IMR-90 (cell line): ENCODE measurements around the gene BMP10. TPM values are rescaled to one million over a fixed set of nuclear protein-coding genes. Genes with fewer than 3 reads are reported as not detected.

Source experiments
- ATAC-seq: fragments of 200-7000 bp; cut with Tn5 transposase; 2 replicates; pipeline ENCODE4 v1.9.1; 2020; ENCODE audit warnings: low read depth, mild to moderate bottlenecking, moderate library complexity
- BruUV-seq: library from RNA; stranded (reverse); fragments of 400-500 nt; replicated peaks from 2 replicates; lab custom pipeline; 2021; lab: Mats Ljungman, UMichigan
- CTCF ChIA-PET: fragments of 300-600 bp; formaldehyde crosslinking; extraction: SDS; loops from one replicate; lab custom pipeline; 2021; ENCODE audit warnings: antibody characterized with exemption; lab: Yijun Ruan, JAX
- POLR2A ChIA-PET: fragments of 300-600 bp; sonication (Branson Sonifier 250); formaldehyde crosslinking; loops from one replicate; lab custom pipeline; 2022; ENCODE audit warnings: antibody characterized with exemption; ENCODE audit not compliant: unreplicated experiment; lab: Charles Lee
- DNase-seq: peaks from one replicate; pipeline ENCODE4 v3.0.0; 2013
- H2AFZ ChIP-seq: replicated peaks from 2 replicates; pipeline ENCODE3; 2013; ENCODE audit warnings: low read length, mild to moderate bottlenecking; ENCODE audit not compliant: poor library complexity
- H2AK5ac ChIP-seq: 2 replicates; pipeline ENCODE4 v1.6.1; 2013; ENCODE audit warnings: low read depth, low read length, inconsistent platforms
- H2AK9ac ChIP-seq: replicated peaks from 2 replicates; pipeline ENCODE3; 2013; ENCODE audit warnings: mild to moderate bottlenecking, low read depth, low read length, moderate library complexity; ENCODE audit not compliant: poor library complexity
- H2BK120ac ChIP-seq: 2 replicates; pipeline ENCODE4 v1.6.1; 2013; ENCODE audit warnings: low read depth, low read length, inconsistent platforms
- H2BK15ac ChIP-seq: 3 replicates; pipeline ENCODE4 v1.6.1; 2013; ENCODE audit warnings: low read depth, low read length, inconsistent platforms
- H2BK20ac ChIP-seq: 2 replicates; pipeline ENCODE4 v1.6.1; 2013; ENCODE audit warnings: low read depth, mild to moderate bottlenecking, inconsistent platforms, low read length, moderate library complexity
- H2BK5ac ChIP-seq: 2 replicates; pipeline ENCODE4 v1.6.1; 2013; ENCODE audit warnings: mild to moderate bottlenecking, low read depth, low read length, inconsistent platforms; ENCODE audit not compliant: poor library complexity, severe bottlenecking
- H3K14ac ChIP-seq: replicated peaks from 2 replicates; pipeline ENCODE4 v1.6.1; 2013; ENCODE audit warnings: low read depth, low read length, inconsistent platforms
- H3K18ac ChIP-seq: 2 replicates; pipeline ENCODE4 v1.6.1; 2013; ENCODE audit warnings: low read depth, low read length, control low read depth
- H3K23ac ChIP-seq: 2 replicates; pipeline ENCODE4 v1.6.1; 2013; ENCODE audit warnings: low read depth, low read length, inconsistent platforms
- H3K27ac ChIP-seq: 2 replicates; pipeline ENCODE4 v1.5.1; 2013; ENCODE audit warnings: mild to moderate bottlenecking, control low read depth, low read length; ENCODE audit not compliant: insufficient read depth
- H3K27me3 ChIP-seq: 2 replicates; pipeline ENCODE4 v1.6.1; 2013; ENCODE audit warnings: low read length; ENCODE audit not compliant: control insufficient read depth, insufficient read depth
- H3K36me3 ChIP-seq: 2 replicates; pipeline ENCODE4 v1.6.1; 2013; ENCODE audit warnings: low read length, mixed read lengths; ENCODE audit not compliant: control insufficient read depth, insufficient read depth
- H3K4ac ChIP-seq: 2 replicates; pipeline ENCODE4 v1.6.1; 2013; ENCODE audit warnings: low read depth, low read length, inconsistent platforms
- H3K4me1 ChIP-seq: 2 replicates; pipeline ENCODE4 v1.6.1; 2013; ENCODE audit warnings: low read length, mixed read lengths; ENCODE audit not compliant: control insufficient read depth, insufficient read depth
- H3K4me2 ChIP-seq: 2 replicates; pipeline ENCODE4 v1.6.1; 2013; ENCODE audit warnings: low read depth, mild to moderate bottlenecking, control low read depth, low read length, moderate library complexity
- H3K4me3 ChIP-seq: 2 replicates; pipeline ENCODE4 v1.5.1; 2013; ENCODE audit warnings: low read depth, mild to moderate bottlenecking, control low read depth, low read length, moderate library complexity; ENCODE audit not compliant: insufficient read depth
- H3K56ac ChIP-seq: 2 replicates; pipeline ENCODE4 v1.6.1; 2013; ENCODE audit warnings: low read length, inconsistent platforms; ENCODE audit not compliant: insufficient read depth; ENCODE audit errors: extremely low read depth
- H3K79me1 ChIP-seq, 2 experiments: 2 replicates each; pipeline ENCODE4 v1.6.1; 2013; ENCODE audit warnings: low read length in 2 of 2, inconsistent platforms in 1 of 2, low read depth in 1 of 2
- H3K9ac ChIP-seq: 2 replicates; pipeline ENCODE4 v1.6.1; 2013; ENCODE audit warnings: low read depth, low read length, control low read depth
- H3K9me1 ChIP-seq: 2 replicates; pipeline ENCODE4 v1.6.1; 2013; ENCODE audit warnings: low read length, inconsistent platforms; ENCODE audit not compliant: insufficient read depth
- H3K9me3 ChIP-seq: 2 replicates; pipeline ENCODE4 v1.6.1; 2013; ENCODE audit warnings: low read length; ENCODE audit not compliant: control insufficient read depth, insufficient read depth
- H4K20me1 ChIP-seq: 2 replicates; pipeline ENCODE4 v1.6.1; 2013; ENCODE audit warnings: low read length, inconsistent platforms; ENCODE audit not compliant: insufficient read depth
- H4K5ac ChIP-seq: 2 replicates; pipeline ENCODE4 v1.6.1; 2013; ENCODE audit warnings: mild to moderate bottlenecking, low read depth, low read length, control low read depth
- H4K8ac ChIP-seq, 2 experiments: 2 replicates each; pipeline ENCODE4 v1.6.1; 2013; ENCODE audit warnings: low read depth in 2 of 2, low read length in 2 of 2, control low read depth in 1 of 2, inconsistent platforms in 1 of 2
- H4K91ac ChIP-seq: 2 replicates; pipeline ENCODE4 v1.6.1; 2013; ENCODE audit warnings: low read depth, low read length, inconsistent platforms; ENCODE audit not compliant: insufficient read depth
- BHLHE40 ChIP-seq: fragments of 150-350 bp; IDR thresholded peaks from 2 replicates; pipeline ENCODE4 v1.6.1; 2016; ENCODE audit warnings: mild to moderate bottlenecking, low read depth, low read length
- CEBPB ChIP-seq: IDR thresholded peaks from 2 replicates; pipeline ENCODE4 v1.6.1; 2012; ENCODE audit warnings: low read depth, low read length, improper control_type of control experiment
- CHD1 ChIP-seq: IDR thresholded peaks from 2 replicates; pipeline ENCODE4 v1.6.1; 2012; ENCODE audit warnings: low read depth, low read length, improper control_type of control experiment
- CTCF ChIP-seq: conservative IDR thresholded peaks from 2 replicates; pipeline ENCODE4 v1.5.1; 2012; ENCODE audit warnings: mild to moderate bottlenecking, low read depth, low read length, improper control_type of control experiment
- ELK1 ChIP-seq: fragments of 150-350 bp; IDR thresholded peaks from 2 replicates; pipeline ENCODE4 v1.6.1; 2016; ENCODE audit warnings: low read depth, mild to moderate bottlenecking, low read length, moderate library complexity, borderline replicate concordance
- FOS ChIP-seq: fragments of 150-350 bp; IDR thresholded peaks from 2 replicates; pipeline ENCODE4 v1.6.1; 2016; ENCODE audit warnings: low read depth, low read length
- MAFK ChIP-seq: IDR thresholded peaks from 2 replicates; pipeline ENCODE4 v1.6.1; 2012; ENCODE audit warnings: low read depth, low read length, improper control_type of control experiment
- MAZ ChIP-seq: IDR thresholded peaks from 2 replicates; pipeline ENCODE4 v1.6.1; 2012; ENCODE audit warnings: low read depth, mild to moderate bottlenecking, low read length, improper control_type of control experiment, moderate library complexity, borderline replicate concordance
- MXI1 ChIP-seq: IDR thresholded peaks from 2 replicates; pipeline ENCODE4 v1.6.1; 2012; ENCODE audit warnings: low read depth, mild to moderate bottlenecking, low read length, moderate library complexity, borderline replicate concordance
- NFE2L2 ChIP-seq: fragments of 150-350 bp; IDR thresholded peaks from 2 replicates; pipeline ENCODE4 v1.6.1; 2016; ENCODE audit warnings: low read depth, mild to moderate bottlenecking, low read length
- POLR2A ChIP-seq: IDR thresholded peaks from 2 replicates; pipeline ENCODE4 v1.6.1; 2012; ENCODE audit warnings: mild to moderate bottlenecking, low read depth, low read length
- RAD21 ChIP-seq: IDR thresholded peaks from 2 replicates; pipeline ENCODE4 v1.6.1; 2012; ENCODE audit warnings: low read length, improper control_type of control experiment
- RCOR1 ChIP-seq: IDR thresholded peaks from 2 replicates; pipeline ENCODE4 v1.6.1; 2012; ENCODE audit warnings: mild to moderate bottlenecking, low read length, improper control_type of control experiment; ENCODE audit not compliant: insufficient replicate concordance
- RFX5 ChIP-seq: IDR thresholded peaks from 2 replicates; pipeline ENCODE4 v1.8.0; 2012; ENCODE audit warnings: low read depth, mild to moderate bottlenecking, low read length, moderate library complexity
- SMC3 ChIP-seq: fragments of 150-350 bp; IDR thresholded peaks from 2 replicates; pipeline ENCODE4 v1.6.1; 2016; ENCODE audit warnings: low read depth, mild to moderate bottlenecking, antibody characterized with exemption, low read length, moderate library complexity
- USF2 ChIP-seq: fragments of 150-350 bp; IDR thresholded peaks from 2 replicates; pipeline ENCODE4 v1.6.1; 2017; ENCODE audit warnings: mild to moderate bottlenecking, antibody characterized with exemption, low read length, low read depth
- WGBS, 2 experiments: methylation state at CpG; one replicate each; pipeline versions ENCODE4 v1.1.5 to v1.1.7; 2013; ENCODE audit warnings: missing lambda C conversion rate in 2 of 2; ENCODE audit not compliant: insufficient read length in 1 of 2; ENCODE audit errors: extremely low coverage in 2 of 2; 5-methylcytosine and 5-hydroxymethylcytosine counted together
- dilution Hi-C: fragments of 300-500 bp; cut with HindIII; formaldehyde crosslinking; loops from one replicate; pipeline ENCODE4 v1.14.3; 2018; ENCODE audit warnings: low sequenced_read_pairs; ENCODE audit not compliant: unreplicated experiment
- in situ Hi-C: fragments of 300-500 bp; cut with MboI; formaldehyde crosslinking; loops from 3 replicates; pipeline ENCODE4 v1.14.3; 2019; ENCODE audit warnings: low sequenced_read_pairs, inconsistent platforms, mixed read lengths
- intact Hi-C: fragments of 100-400 bp; cut with micrococcal nuclease; formaldehyde crosslinking; loops from 2 replicates; pipeline ENCODE4 v1.10.0; 2022
- polyA plus RNA-seq, 3 experiments: library from polyadenylated mRNA; depleted of rRNA; stranded (reverse); fragments of >200 nt; gene quantifications; 2 replicates each; pipeline ENCODE4 v1.2.3, GENCODE V29; 2012; ENCODE audit warnings: low replicate concordance in 1 of 3
- total RNA-seq: library from RNA; depleted of rRNA; stranded (reverse); fragments of >200 nt; gene quantifications from 2 replicates; pipeline ENCODE4 v1.2.3, GENCODE V29; 2012

The BMP10 gene
- total and polyA plus RNA-seq, 2 of the 4 experiments (the other 2 are of a cell fraction), result not detected

GRCh38 chr2:68846091-68846490, 25.1 kb downstream of the BMP10 start:
- H3K9ac ChIP-seq, result no peak overlapping the region
- intact Hi-C loops (loop anchor here (5.0 kb wide), 1 partner anchor 41 kb away; no protein-coding TSS in a partner anchor), in situ Hi-C loops (no loop called here), dilution Hi-C loops (no loop called here)
- no peak overlapping the region for H3K14ac ChIP-seq
- H2AK9ac ChIP-seq, result no peak overlapping the region
- H2AK5ac ChIP-seq, result peak overlapping the region; percentile 65
- no peak overlapping the region for H3K27ac ChIP-seq
- 0 out of 3 replicates have a peak overlapping the region, but pooled peaks have one; percentile 42 for H2BK15ac ChIP-seq
- H4K20me1 ChIP-seq, result no peaks in the 10 kb centered on the region
- no peak overlapping the region for H3K23ac ChIP-seq
- H3K36me3 ChIP-seq, result no peaks in the 10 kb centered on the region
- POLR2A ChIA-PET, result no interaction called here
- peaks cover 1% of the 10 kb centered on the region; the same call in 1 of the 2 replicates for H3K4me1 ChIP-seq
- no peak overlapping the region for H2BK5ac ChIP-seq
- H3K4me2 ChIP-seq, result no peak overlapping the region
- H3K9me3 ChIP-seq, result no peaks in the 10 kb centered on the region
- TF ChIP-seq RFX5 (no peak), ELK1 (no peak), NFE2L2 (no peak), SMC3 (no peak), CHD1 (no peak), FOS (no peak), RCOR1 (no peak), CEBPB (no peak), BHLHE40 (no peak), MAZ (no peak), POLR2A (no peak), MAFK (no peak), CTCF (no peak), RAD21 (no peak), USF2 (no peak), MXI1 (no peak)
- H2BK120ac ChIP-seq, result no peak overlapping the region
- no peak overlapping the region for H3K4ac ChIP-seq
- CTCF ChIA-PET, result no interaction called here
- DNase-seq (no peak), ATAC-seq (no peak)
- H3K79me1 ChIP-seq, result no peaks in the 10 kb centered on the region
- WGBS, 2 experiments, result no CpG with 5 or more reads among the region's 3 CpGs
- H2AFZ ChIP-seq, result no peak overlapping the region
- H3K27me3 ChIP-seq, result peaks cover 3% of the 10 kb centered on the region; the same call in 1 of the 2 replicates
- no peak overlapping the region for H4K8ac ChIP-seq
- H4K91ac ChIP-seq, result no peak overlapping the region
- H4K5ac ChIP-seq, result no peak overlapping the region
- no peak overlapping the region for H2BK20ac ChIP-seq
- no TSS peak for BruUV-seq
- H3K18ac ChIP-seq, result no peak overlapping the region
- no peak overlapping the region for H3K56ac ChIP-seq
- no peak overlapping the region for H3K4me3 ChIP-seq
- H3K9me1 ChIP-seq, result no peaks in the 10 kb centered on the region
